Stimulated activated CD4-positive, alpha-beta T cell treated with anti-CD3 and anti-CD28 coated beads, Interleukin-15, amount 100 ng/mL, for 1 hour (primary cell): Measurements from ENCODE around the gene TTC6.
A peak's percentile ranks its signal among the peaks of the same experiment; 100 is the strongest.

Experiments used
- DNase-seq, 2 donors: peaks; one replicate each; pipeline ENCODE4 v3.0.0-alpha.2; 2020; ENCODE audit warnings: low read depth in 1 of 2, low spot score in 1 of 2

The TTC6 gene

GRCh38 chr14:37585971-37586796, 9.2 kb upstream of the TTC6 start:
- DNase-seq: no peak

- no peak for DNase-seq
These were observed 8.7 kb upstream of the TTC6 start for GRCh38 chr14:37586797-37587130.

GRCh38 chr14:37587131-37587803, 8.2 kb upstream of the TTC6 start:
- DNase-seq: no peak

GRCh38 chr14:37587881-37588666, 7.4 kb upstream of the TTC6 start:
- no peak for DNase-seq

- DNase-seq: no peak
These were observed 6.8 kb upstream of the TTC6 start for GRCh38 chr14:37588667-37588955.

- DNase-seq: no peak
These were observed 6.3 kb upstream of the TTC6 start for GRCh38 chr14:37588956-37589714.

- DNase-seq: no peak
These were observed 5.6 kb upstream of the TTC6 start for GRCh38 chr14:37589715-37590427.

- no peak for DNase-seq
These were observed 4.8 kb upstream of the TTC6 start for GRCh38 chr14:37590428-37591139.

- DNase-seq: no peak
These were observed 4.0 kb upstream of the TTC6 start for GRCh38 chr14:37591311-37591940.

- DNase-seq: no peak
These were observed 3.4 kb upstream of the TTC6 start for GRCh38 chr14:37591941-37592481.

- no peak for DNase-seq
These were observed 2.7 kb upstream of the TTC6 start for GRCh38 chr14:37592482-37593408.

- no peak for DNase-seq
These were observed 1.8 kb upstream of the TTC6 start for GRCh38 chr14:37593511-37594237.

GRCh38 chr14:37594238-37594970, 1.0 kb upstream of the TTC6 start:
- DNase-seq: no peak

GRCh38 chr14:37595809-37596621, 586 bp downstream of the TTC6 start:
- peak in 1 of 2 donors; percentile 61 for DNase-seq

- DNase-seq: no peak
These were observed 1.5 kb downstream of the TTC6 start for GRCh38 chr14:37596790-37597472.

- DNase-seq: no peak
These were observed 2.1 kb downstream of the TTC6 start for GRCh38 chr14:37597538-37597913.
